ENCODE data around the gene UCP3.

GRCh38 chr11:74037309-74037708 is 28.4 kb upstream of the UCP3 start:
- TF ChIP-seq CTCF (IDR thresholded peaks at IDR 0.05) (no peak), POLR2A (IDR thresholded peaks at IDR 0.05) (no peak), EP300 (IDR thresholded peaks at IDR 0.05) (no peak)
